ENCODE measurements around the gene SPATA18.

DNA sequence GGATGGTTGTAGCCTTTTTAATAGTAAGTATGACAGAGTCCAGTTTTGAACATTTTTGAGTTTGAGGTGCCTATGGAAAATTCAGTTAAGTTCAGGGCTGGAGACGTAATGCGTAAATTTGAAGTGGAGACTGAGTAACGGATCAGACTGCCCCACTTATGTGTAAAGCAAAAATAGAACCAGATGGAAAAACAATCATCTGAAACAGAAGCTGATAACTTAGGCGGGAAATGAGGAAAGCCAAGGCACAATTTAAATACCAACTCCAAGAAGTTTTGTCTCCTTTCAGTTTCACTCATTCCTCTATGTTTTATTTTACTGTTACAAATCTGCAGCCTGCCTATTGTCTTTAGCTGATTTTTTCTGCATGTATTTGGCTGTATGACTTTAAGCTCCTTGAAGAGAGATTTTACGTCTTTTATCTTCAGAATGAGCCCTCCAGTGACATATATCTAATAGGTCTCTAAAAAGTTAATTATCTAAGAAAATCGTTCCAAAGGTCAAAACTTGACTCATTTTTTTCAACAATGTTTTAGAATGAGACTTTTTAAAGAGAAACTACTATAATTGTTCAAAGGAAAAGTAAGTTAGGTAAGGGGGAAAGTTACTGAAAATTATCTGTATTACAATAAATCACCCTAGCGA, 14.1 kb upstream of the SPATA18 start:
- no peak for TF ChIP-seq EZH2phosphoT487 (IDR thresholded peaks at IDR 0.05; ENCODE audit: borderline replicate concordance)
- TF ChIP-seq, protein P1, sequence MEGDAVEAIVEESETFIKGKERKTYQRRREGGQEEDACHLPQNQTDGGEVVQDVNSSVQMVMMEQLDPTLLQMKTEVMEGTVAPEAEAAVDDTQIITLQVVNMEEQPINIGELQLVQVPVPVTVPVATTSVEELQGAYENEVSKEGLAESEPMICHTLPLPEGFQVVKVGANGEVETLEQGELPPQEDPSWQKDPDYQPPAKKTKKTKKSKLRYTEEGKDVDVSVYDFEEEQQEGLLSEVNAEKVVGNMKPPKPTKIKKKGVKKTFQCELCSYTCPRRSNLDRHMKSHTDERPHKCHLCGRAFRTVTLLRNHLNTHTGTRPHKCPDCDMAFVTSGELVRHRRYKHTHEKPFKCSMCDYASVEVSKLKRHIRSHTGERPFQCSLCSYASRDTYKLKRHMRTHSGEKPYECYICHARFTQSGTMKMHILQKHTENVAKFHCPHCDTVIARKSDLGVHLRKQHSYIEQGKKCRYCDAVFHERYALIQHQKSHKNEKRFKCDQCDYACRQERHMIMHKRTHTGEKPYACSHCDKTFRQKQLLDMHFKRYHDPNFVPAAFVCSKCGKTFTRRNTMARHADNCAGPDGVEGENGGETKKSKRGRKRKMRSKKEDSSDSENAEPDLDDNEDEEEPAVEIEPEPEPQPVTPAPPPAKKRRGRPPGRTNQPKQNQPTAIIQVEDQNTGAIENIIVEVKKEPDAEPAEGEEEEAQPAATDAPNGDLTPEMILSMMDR (conservative IDR thresholded peaks at IDR 0.05; ENCODE audit: low read length): no peak
